ENCODE data around the gene NSMF.

- TF ChIP-seq CTCF (IDR thresholded peaks at IDR 0.05) (no peak), POLR2A (IDR thresholded peaks at IDR 0.05) (no peak)
Observed at GRCh38 chr9:137460363-137461315, 1.5 kb upstream of the NSMF start.
